Ishikawa (cell line): Measurements from ENCODE around the gene TRPC4AP.

Experiments
- CEBPB ChIP-seq: IDR thresholded peaks from 2 replicates; pipeline ENCODE4 v1.6.1; 2012
- CREB1 ChIP-seq: IDR thresholded peaks from 2 replicates; pipeline ENCODE4 v1.6.1; 2012; ENCODE audit warnings: low read depth
- EGR1 ChIP-seq: IDR thresholded peaks from 2 replicates; pipeline ENCODE4 v1.6.1; 2012
- EP300 ChIP-seq: IDR thresholded peaks from 2 replicates; pipeline ENCODE4 v1.6.1; 2012; ENCODE audit warnings: borderline replicate concordance
- FOXM1 ChIP-seq: IDR thresholded peaks from 2 replicates; pipeline ENCODE4 v1.6.1; 2012; ENCODE audit warnings: low read depth, borderline replicate concordance
- NFIC ChIP-seq: IDR thresholded peaks from 2 replicates; pipeline ENCODE4 v1.6.1; 2012
- RAD21 ChIP-seq: IDR thresholded peaks from 2 replicates; pipeline ENCODE4 v1.6.1; 2012; ENCODE audit warnings: low read depth
- TAF1 ChIP-seq: IDR thresholded peaks from 2 replicates; pipeline ENCODE4 v1.6.1; 2012; ENCODE audit warnings: low read depth, mild to moderate bottlenecking
- TCF12 ChIP-seq: IDR thresholded peaks from 2 replicates; pipeline ENCODE4 v1.6.1; 2012; ENCODE audit warnings: low read depth
- TEAD4 ChIP-seq: IDR thresholded peaks from 2 replicates; pipeline ENCODE4 v1.6.1; 2012
- YY1 ChIP-seq: IDR thresholded peaks from 2 replicates; pipeline ENCODE4 v1.6.1; 2012; ENCODE audit warnings: low read depth
- ZBTB7A ChIP-seq: IDR thresholded peaks from 2 replicates; pipeline ENCODE4 v1.6.1; 2012; ENCODE audit warnings: low read depth
- TF ChIP-seq, protein P1 (sequence below): IDR thresholded peaks from 2 replicates; pipeline ENCODE4 v1.6.1; 2012
- TF ChIP-seq, protein P2 (sequence below): IDR thresholded peaks from 2 replicates; pipeline ENCODE4 v1.6.1; 2012
- TF ChIP-seq, protein P3 (sequence below): IDR thresholded peaks from 2 replicates; pipeline ENCODE4 v1.6.1; 2012; ENCODE audit warnings: low read depth, mild to moderate bottlenecking

TRPC4AP gene

DNA sequence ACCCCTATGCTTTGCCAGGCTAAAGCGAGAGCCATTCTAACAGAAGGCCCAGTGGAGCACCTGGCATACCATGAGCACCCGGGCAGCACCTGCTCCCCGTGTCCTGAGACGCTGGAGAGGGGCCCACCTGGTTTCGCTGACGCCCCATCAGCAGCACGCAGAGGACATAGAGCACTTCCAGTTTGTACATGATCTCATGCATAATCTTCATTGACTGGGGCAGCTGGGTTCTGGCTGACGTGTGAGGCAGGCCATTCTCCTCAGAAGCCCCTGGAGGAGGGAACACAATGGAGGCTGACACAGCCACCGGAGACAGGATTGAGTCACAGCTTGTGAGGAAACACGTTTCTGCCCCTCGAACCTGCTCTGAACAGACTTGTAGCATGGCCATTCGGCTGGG is 71.5 kb downstream of the TRPC4AP start:
- TF ChIP-seq, protein P1, sequence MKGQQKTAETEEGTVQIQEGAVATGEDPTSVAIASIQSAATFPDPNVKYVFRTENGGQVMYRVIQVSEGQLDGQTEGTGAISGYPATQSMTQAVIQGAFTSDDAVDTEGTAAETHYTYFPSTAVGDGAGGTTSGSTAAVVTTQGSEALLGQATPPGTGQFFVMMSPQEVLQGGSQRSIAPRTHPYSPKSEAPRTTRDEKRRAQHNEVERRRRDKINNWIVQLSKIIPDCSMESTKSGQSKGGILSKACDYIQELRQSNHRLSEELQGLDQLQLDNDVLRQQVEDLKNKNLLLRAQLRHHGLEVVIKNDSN = no peak

DNA sequence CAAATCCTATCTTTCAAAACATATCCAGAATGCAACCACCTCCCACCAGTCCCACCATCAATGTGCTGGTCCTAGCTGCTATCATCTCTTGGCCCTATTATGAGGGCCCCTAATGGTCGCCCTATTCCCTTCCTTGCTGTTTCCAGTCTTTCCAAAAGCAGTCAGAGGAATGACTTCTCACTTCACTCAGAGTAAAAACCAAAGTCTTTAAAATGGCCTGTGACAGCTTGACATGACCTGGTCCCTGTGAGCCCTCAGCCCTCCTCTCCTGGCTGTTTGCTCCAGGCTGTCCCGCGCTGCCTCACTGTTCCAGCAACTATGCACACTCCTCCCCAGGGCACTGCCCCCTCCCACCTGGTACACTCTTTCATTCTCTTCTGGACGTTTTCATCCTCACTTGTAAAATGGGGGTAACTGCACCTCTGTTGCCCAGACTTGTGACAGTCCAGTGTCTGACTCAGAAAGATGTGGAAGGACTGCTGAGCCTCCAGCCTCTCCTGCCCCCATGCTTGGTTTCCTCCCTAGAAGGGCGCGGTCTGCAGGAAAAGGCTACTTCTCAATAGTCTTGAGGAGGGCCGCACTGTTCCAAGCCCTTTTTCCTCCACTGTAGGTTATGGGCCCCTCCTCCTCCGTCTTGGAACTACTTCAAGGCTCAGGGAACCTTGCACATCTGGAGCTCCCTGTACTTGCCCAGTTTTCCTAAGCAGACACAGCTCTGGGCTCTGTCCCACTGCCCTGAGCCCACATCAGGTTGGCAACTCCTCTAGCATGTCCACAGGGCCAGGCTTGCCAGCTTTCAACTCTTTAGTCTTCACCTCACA is 72.3 kb downstream of the TRPC4AP start:
- TF ChIP-seq FOXM1 (no peak), CREB1 (no peak), ZBTB7A (no peak), TAF1 (no peak), TEAD4 (no peak), RAD21 (no peak), NFIC (no peak), EP300 (no peak), CEBPB (no peak), EGR1 (no peak), YY1 (no peak), TCF12 (no peak)
- TF ChIP-seq, protein P1 = no peak
- TF ChIP-seq, protein P2, sequence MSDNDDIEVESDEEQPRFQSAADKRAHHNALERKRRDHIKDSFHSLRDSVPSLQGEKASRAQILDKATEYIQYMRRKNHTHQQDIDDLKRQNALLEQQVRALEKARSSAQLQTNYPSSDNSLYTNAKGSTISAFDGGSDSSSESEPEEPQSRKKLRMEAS = no peak
- TF ChIP-seq, protein P3, sequence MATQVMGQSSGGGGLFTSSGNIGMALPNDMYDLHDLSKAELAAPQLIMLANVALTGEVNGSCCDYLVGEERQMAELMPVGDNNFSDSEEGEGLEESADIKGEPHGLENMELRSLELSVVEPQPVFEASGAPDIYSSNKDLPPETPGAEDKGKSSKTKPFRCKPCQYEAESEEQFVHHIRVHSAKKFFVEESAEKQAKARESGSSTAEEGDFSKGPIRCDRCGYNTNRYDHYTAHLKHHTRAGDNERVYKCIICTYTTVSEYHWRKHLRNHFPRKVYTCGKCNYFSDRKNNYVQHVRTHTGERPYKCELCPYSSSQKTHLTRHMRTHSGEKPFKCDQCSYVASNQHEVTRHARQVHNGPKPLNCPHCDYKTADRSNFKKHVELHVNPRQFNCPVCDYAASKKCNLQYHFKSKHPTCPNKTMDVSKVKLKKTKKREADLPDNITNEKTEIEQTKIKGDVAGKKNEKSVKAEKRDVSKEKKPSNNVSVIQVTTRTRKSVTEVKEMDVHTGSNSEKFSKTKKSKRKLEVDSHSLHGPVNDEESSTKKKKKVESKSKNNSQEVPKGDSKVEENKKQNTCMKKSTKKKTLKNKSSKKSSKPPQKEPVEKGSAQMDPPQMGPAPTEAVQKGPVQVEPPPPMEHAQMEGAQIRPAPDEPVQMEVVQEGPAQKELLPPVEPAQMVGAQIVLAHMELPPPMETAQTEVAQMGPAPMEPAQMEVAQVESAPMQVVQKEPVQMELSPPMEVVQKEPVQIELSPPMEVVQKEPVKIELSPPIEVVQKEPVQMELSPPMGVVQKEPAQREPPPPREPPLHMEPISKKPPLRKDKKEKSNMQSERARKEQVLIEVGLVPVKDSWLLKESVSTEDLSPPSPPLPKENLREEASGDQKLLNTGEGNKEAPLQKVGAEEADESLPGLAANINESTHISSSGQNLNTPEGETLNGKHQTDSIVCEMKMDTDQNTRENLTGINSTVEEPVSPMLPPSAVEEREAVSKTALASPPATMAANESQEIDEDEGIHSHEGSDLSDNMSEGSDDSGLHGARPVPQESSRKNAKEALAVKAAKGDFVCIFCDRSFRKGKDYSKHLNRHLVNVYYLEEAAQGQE = no peak

DNA sequence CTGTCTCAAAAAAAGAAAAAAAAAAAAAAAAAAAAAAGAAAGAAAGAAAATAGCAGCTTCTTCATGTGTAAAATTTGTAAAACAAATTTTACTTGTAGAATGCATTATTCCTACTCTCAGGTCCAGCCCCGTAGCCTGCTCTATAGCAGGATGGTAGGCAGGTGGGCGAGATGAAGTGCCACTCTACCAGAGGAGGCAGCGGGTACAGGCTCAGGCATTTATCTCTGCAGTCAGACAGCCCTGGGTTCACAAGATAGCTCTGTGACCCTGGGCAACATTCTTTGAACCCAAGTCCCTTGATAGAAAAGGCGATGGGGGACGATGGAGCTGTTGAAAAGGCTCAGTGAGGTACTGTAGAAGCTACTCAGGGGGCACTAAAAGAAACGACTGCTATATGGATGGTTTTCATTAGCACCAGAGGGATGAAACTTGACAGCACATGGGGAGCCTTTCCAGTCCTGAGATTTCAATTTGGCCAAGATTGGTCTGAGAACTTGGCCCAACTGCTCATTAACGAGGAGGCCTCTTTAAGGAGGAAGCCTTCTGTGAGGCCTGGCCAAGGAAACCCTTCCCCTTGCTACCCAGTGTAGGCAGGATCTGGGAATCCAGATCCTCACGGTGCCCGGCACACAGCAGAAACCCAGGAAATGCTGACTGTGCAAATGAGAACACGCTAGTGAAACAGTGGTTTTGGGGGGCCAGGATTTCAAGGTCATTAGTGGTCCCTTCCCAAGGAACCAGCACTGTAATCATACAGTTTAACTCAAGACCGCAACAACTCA is 73.8 kb downstream of the TRPC4AP start:
- TF ChIP-seq, protein P2 = no peak
- TF ChIP-seq RAD21 (no peak), EGR1 (no peak), NFIC (no peak), CEBPB (no peak), FOXM1 (no peak), TAF1 (no peak)

DNA sequence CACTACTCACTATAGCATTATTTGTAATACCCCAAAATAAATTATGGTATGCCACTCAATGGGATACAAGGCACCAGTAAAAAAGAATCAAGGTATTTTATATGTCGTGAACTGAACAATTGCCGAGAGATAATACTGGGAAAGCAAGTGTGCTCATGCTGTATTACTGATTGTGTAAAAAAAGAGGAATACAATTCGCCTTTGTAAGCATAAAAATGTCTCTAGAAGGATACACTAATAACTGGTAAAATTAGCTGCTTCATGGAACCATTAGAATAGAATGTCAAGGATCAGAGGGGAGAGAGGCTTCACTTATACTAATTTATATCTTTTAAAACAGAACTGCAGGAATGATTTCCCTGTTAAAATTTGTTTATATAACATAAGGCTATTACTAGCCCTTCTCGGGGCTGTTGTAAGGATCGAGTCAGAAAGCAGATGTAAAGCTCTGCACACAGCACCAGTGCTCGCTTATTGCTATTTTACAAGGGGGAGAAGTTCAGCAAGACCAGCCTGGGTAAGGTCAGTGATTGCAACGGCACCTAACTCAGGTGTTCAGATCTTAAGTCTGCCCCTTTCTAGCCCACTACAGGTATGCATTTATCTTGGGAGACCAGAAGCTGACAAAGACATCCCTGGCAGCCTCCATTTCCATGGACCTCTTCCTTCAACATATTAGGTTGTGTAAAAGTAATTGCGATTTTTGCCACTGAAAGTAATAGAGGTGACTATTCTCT is 75.3 kb downstream of the TRPC4AP start:
- TF ChIP-seq, protein P3 = no peak
- TF ChIP-seq TEAD4 (no peak), EGR1 (no peak), TAF1 (no peak), EP300 (no peak), NFIC (no peak), TCF12 (no peak), FOXM1 (no peak), ZBTB7A (no peak), CEBPB (no peak), CREB1 (no peak), RAD21 (no peak), YY1 (no peak)
- TF ChIP-seq, protein P1 = no peak
- TF ChIP-seq, protein P2 = no peak

DNA sequence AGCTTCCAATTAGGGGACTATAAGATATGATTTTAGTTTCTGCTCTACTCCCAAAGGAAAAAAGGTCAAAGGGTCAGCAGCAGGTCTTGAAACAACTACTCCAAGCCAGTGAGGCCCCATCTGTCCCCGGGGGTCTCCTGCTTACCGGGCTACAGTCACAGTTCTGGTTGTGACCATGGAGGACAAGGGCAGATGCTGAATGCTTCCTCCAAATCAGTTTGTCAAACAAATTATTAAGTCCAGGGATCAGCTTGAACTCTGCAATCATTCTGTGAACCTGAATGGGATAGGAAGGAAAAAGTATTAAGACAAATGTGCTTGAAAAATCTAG is 76.8 kb downstream of the TRPC4AP start:
- TF ChIP-seq EGR1 (no peak), EP300 (no peak), NFIC (no peak), TEAD4 (no peak), RAD21 (no peak), CREB1 (no peak), TCF12 (no peak), FOXM1 (no peak), YY1 (no peak), TAF1 (no peak), CEBPB (no peak)
- TF ChIP-seq, protein P3 = no peak
- TF ChIP-seq, protein P1 = no peak
- TF ChIP-seq, protein P2 = no peak
